Testis (tissue), 2 donors: ENCODE results near the gene SEZ6L2.

Experiments used
- CTCF ChIP-seq, 3 experiments: fragments of 450-650 bp in 2 of 3; fragments of 200-600 bp in 1 of 3; sonication (generic) in 1 of 3; IDR thresholded peaks; one replicate each; pipeline ENCODE4 v1.5.1; 2016 to 2019; ENCODE audit warnings: antibody characterized with exemption in 3 of 3, mild to moderate bottlenecking in 2 of 3, moderate library complexity in 1 of 3
- POLR2A ChIP-seq: fragments of 450-650 bp; IDR thresholded peaks from one replicate; pipeline ENCODE4 v1.6.1; 2017; ENCODE audit warnings: antibody characterized with exemption, mild to moderate bottlenecking, moderate library complexity

- TF ChIP-seq CTCF (IDR thresholded peaks at IDR 0.05) (no peak), POLR2A (no peak)
Observed at GRCh38 chr16:29901607-29901945, 2.2 kb upstream of the SEZ6L2 start.
